ENCODE measurements around the gene ACADSB.

DNA sequence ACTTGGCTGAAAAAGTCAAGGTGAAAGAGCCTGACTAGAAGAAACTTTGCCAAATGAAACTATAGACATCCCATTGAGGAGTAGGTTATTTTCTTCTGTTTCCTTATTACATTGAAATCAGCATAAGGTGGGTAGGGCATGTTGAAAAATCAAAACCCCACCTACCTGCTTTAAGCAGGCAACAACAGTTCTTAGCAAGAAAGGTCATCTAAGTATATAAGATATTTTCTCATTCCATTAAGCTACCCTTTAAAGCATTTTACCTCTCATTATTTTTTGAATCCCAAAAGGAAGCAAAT, 30.8 kb downstream of the ACADSB start:
- no peak for TF ChIP-seq CTCF (IDR thresholded peaks at IDR 0.05; ENCODE audit: low read depth, low read length)
- no peak for TF ChIP-seq POLR2A (IDR thresholded peaks at IDR 0.05; ENCODE audit: extremely low read depth, insufficient read length)
- TF ChIP-seq, protein P1, sequence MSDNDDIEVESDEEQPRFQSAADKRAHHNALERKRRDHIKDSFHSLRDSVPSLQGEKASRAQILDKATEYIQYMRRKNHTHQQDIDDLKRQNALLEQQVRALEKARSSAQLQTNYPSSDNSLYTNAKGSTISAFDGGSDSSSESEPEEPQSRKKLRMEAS (IDR thresholded peaks at IDR 0.05; ENCODE audit: low read depth, low read length), result no peak
- TF ChIP-seq MYC (IDR thresholded peaks at IDR 0.05; ENCODE audit: low read depth, low read length), result no peak

Measured in NB4 (cell line).